Measurements from ENCODE around the gene KRTAP5-7. TPM values are rescaled to one million over a fixed set of nuclear protein-coding genes. Genes with fewer than 3 reads are reported as not detected.

The KRTAP5-7 gene
- total RNA-seq, 4 donors from 2014 or later, result 0.38 TPM; not detected in 3

DNA sequence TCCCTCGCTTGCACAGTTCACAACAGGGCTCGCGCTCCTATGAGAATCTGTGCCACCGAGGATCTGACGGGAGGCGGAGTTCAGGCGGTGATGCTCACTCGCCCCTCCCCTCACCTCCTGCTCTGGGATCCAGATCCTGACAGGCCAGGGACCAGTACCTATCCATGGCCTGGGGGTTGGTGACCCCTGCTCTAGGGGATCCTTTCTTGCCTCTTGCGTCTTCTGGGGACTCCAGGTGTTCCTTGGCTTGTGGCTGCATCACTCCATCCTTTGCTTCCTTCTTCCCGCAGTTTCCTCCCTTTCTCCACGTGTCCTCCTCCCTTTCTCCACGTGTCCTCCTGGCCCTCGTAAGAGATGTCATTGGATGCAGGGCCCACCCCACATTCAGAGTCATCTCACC is 30.6 kb upstream of the KRTAP5-7 start:
- whole genome bisulfite sequencing, 2 donors, result 93 to 94% methylated on average over 8 to 9 of the region's 13 CpGs
- no peak for TF ChIP-seq POLR2A (IDR thresholded peaks at IDR 0.05)
- TF ChIP-seq, protein P1, sequence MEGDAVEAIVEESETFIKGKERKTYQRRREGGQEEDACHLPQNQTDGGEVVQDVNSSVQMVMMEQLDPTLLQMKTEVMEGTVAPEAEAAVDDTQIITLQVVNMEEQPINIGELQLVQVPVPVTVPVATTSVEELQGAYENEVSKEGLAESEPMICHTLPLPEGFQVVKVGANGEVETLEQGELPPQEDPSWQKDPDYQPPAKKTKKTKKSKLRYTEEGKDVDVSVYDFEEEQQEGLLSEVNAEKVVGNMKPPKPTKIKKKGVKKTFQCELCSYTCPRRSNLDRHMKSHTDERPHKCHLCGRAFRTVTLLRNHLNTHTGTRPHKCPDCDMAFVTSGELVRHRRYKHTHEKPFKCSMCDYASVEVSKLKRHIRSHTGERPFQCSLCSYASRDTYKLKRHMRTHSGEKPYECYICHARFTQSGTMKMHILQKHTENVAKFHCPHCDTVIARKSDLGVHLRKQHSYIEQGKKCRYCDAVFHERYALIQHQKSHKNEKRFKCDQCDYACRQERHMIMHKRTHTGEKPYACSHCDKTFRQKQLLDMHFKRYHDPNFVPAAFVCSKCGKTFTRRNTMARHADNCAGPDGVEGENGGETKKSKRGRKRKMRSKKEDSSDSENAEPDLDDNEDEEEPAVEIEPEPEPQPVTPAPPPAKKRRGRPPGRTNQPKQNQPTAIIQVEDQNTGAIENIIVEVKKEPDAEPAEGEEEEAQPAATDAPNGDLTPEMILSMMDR (IDR thresholded peaks at IDR 0.05), result no peak
- H3K9me3 ChIP-seq, result no peaks in the 10 kb centered on the region
- H3K27me3 ChIP-seq, result no peaks in the 10 kb centered on the region
- intact Hi-C loops (cut with DNase I), result no loop called here
- peaks cover 50 to 100% (median 62%) of the 10 kb centered on the region in 3 donors for H3K36me3 ChIP-seq
- no peak overlapping the region for H3K27ac ChIP-seq
- H3K4me1 ChIP-seq, result no peaks in the 10 kb centered on the region
- no peak overlapping the region for H3K4me3 ChIP-seq
- no peak for DNase-seq

GRCh38 chr11:71498091-71498490 is 29.0 kb upstream of the KRTAP5-7 start:
- H3K27ac ChIP-seq, result no peak overlapping the region
- no peak for DNase-seq
- no peaks in the 10 kb centered on the region for H3K27me3 ChIP-seq
- WGBS, 2 donors, result 94 to 96% methylated on average over 8 to 9 of the region's 19 CpGs
- peaks cover 49 to 98% (median 55%) of the 10 kb centered on the region in 3 donors for H3K36me3 ChIP-seq
- TF ChIP-seq, protein P1 (IDR thresholded peaks at IDR 0.05), result no peak
- no peak for TF ChIP-seq POLR2A (IDR thresholded peaks at IDR 0.05)
- intact Hi-C loops (cut with DNase I), result no loop called here
- no peaks in the 10 kb centered on the region for H3K9me3 ChIP-seq
- no peak overlapping the region for H3K4me3 ChIP-seq
- no peaks in the 10 kb centered on the region for H3K4me1 ChIP-seq

DNA sequence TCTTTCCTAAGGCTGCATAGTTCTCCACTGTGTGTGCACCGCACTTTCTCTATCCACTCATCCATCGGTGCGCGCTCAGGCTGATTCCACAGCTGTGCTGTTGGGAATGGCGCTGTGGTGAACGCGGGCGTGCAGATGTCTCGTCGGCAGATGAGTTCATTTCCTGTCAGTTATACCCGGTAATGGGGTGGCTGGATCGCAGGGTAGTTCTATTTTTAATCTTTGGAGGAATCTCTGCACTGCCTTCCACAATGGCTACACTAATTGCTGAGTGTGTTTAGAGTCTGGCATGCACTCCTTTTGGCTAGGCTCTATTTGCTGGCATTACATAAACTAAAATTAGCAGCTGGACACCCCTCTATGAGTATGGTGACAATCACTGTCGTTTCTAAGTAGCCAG is 27.9 kb upstream of the KRTAP5-7 start:
- intact Hi-C loops (cut with DNase I), result no loop called here
- H3K4me1 ChIP-seq, result peaks cover 0 to 4% (median under 1%) of the 10 kb centered on the region in 3 donors
- no peak overlapping the region for H3K4me3 ChIP-seq
- DNase-seq, result no peak
- H3K27me3 ChIP-seq, result no peaks in the 10 kb centered on the region
- H3K9me3 ChIP-seq, result no peaks in the 10 kb centered on the region
- TF ChIP-seq POLR2A (IDR thresholded peaks at IDR 0.05), result no peak
- TF ChIP-seq, protein P1 (IDR thresholded peaks at IDR 0.05), result no peak
- WGBS, 2 donors, result 84 to 87% methylated on average over 13 of the region's 13 CpGs
- H3K27ac ChIP-seq, result no peak overlapping the region
- peaks cover 49 to 98% (median 55%) of the 10 kb centered on the region in 3 donors for H3K36me3 ChIP-seq

GRCh38 chr11:71499546-71499945 is 27.5 kb upstream of the KRTAP5-7 start:
- H3K27me3 ChIP-seq, result no peaks in the 10 kb centered on the region
- TF ChIP-seq, protein P1 (IDR thresholded peaks at IDR 0.05), result no peak
- no peak for TF ChIP-seq POLR2A (IDR thresholded peaks at IDR 0.05)
- 83 to 100% methylated on average over 1 to 3 of the region's 6 CpGs for WGBS, 2 donors
- H3K4me1 ChIP-seq, result peaks cover 0 to 8% (median 5%) of the 10 kb centered on the region in 3 donors
- H3K27ac ChIP-seq, result no peak overlapping the region
- no peaks in the 10 kb centered on the region for H3K9me3 ChIP-seq
- H3K36me3 ChIP-seq, result peaks cover 49 to 98% (median 55%) of the 10 kb centered on the region in 3 donors
- H3K4me3 ChIP-seq, result no peak overlapping the region
- intact Hi-C loops (cut with DNase I), result no loop called here
- no peak for DNase-seq

GRCh38 chr11:71500601-71501021 is 26.5 kb upstream of the KRTAP5-7 start:
- intact Hi-C loops (cut with DNase I), result no loop called here
- TF ChIP-seq POLR2A (IDR thresholded peaks at IDR 0.05), result no peak
- TF ChIP-seq, protein P1 (IDR thresholded peaks at IDR 0.05), result no peak
- peaks cover 45 to 95% (median 50%) of the 10 kb centered on the region in 3 donors for H3K36me3 ChIP-seq
- H3K4me1 ChIP-seq, result peaks cover 0 to 9% (median 6%) of the 10 kb centered on the region in 3 donors
- no peak overlapping the region for H3K4me3 ChIP-seq
- no peak for DNase-seq
- WGBS, 2 donors, result 57 to 64% methylated on average over 4 of the region's 6 CpGs
- H3K27me3 ChIP-seq, result no peaks in the 10 kb centered on the region
- no peak overlapping the region for H3K27ac ChIP-seq
- no peaks in the 10 kb centered on the region for H3K9me3 ChIP-seq

Measured in esophagus squamous epithelium (tissue), 5 donors.